Left colon (tissue), 2 donors: ENCODE results near the gene ATP2A1. TPM values are rescaled to one million over a fixed set of nuclear protein-coding genes. Genes with fewer than 3 reads are reported as not detected.

Source experiments
- ATAC-seq: fragments of 200-7000 bp; cut with Tn5 transposase; one replicate; pipeline ENCODE4 v1.9.1; 2020; ENCODE audit warnings: mild to moderate bottlenecking, moderate library complexity
- DNase-seq, 2 donors: peaks; one replicate each; pipeline ENCODE4 v3.0.0-alpha.2; 2020
- intact Hi-C, 2 donors: fragments of 100-400 bp; cut with DNase I in 1 of 2; cut with micrococcal nuclease in 1 of 2; formaldehyde crosslinking; loops; one replicate each; pipeline versions ENCODE4 v1.11.2 to v1.14.0; 2022; cut with DNase I, micrococcal nuclease
- microRNA-seq, 2 donors: library from miRNA; unstranded; fragments of <30 nt; microRNA quantifications; one replicate each; pipeline versions ENCODE4 v1.1.0 to v1.2.0, GENCODE V29; 2020
- total RNA-seq, 2 donors: library from RNA; stranded (reverse); fragmentation: NEBNext Ultra II Directional; extraction: Animal tissue kit (Norgen Biotek cat#: 25700); gene quantifications; one replicate each; pipeline ENCODE4 v1.2.1, GENCODE V29; 2021
- donor health status: DM: no; HTN: no; CAD: no.
- donor health status: DM: yes; HTN: yes; CAD: no.

The ATP2A1 gene
- total RNA-seq, 2 donors from 2014 or later = 0.47 to 1.3 TPM

DNA sequence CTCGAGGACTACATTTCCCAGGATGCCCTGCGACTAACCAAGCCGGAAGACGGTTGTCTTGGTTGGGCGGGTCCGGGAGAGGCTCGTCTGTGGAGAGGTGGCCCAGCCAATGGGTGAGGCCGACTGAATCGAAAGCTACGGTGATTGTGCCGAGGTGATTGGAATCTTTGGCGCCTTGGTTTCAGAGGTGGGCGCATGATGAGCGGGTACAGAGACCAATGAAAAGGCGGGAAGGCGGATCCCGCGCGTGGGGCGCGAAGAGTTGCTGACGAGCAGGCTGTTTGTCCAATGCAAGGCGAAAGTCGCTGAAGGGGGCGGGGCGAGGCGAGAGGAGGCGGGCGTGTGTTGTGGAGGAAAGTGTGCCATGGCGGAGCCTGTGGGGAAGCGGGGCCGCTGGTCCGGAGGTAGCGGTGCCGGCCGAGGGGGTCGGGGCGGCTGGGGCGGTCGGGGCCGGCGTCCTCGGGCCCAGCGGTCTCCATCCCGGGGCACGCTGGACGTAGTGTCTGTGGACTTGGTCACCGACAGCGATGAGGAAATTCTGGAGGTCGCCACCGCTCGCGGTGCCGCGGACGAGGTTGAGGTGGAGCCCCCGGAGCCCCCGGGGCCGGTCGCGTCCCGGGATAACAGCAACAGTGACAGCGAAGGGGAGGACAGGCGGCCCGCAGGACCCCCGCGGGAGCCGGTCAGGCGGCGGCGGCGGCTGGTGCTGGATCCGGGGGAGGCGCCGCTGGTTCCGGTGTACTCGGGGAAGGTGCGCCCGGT lies 72.5 kb downstream of the ATP2A1 start, which contains the start of gene NFATC2IP:
NFATC2IP (plus strand) TSS at position 290 of the 762 bp plus-strand sequence; CDS start at position 365, 75 bp downstream.
- intact Hi-C loops = no loop called here
- peak; percentile 100 for DNase-seq
- ATAC-seq = peak; percentile 90

DNA sequence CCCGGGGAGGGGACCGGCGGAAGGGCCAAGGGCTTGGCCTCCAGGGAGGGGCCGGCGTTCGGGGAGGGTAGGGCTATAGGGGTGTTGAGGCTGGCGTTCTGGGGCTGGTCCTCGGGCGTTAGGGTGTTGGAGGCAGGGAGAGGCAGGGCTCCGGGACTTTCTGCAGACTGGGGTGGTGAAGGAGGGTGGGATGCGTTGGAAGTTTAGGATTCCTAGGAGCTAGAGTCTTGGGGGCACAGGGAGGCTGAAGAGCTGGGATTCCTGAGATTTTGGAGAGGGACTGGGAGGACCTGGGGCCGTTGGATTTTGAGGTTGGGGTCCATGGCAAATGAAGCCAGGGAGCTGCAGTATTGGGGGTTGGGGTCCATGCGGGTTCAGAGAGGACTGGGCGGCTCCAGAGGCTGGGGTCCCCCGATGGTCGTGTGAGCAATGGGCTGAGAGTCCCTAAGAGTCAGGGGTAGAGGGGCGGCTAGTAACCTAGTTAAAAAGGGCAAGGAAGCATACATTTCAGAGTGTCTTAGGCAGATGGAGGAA lies 73.2 kb downstream of the ATP2A1 start:
- DNase-seq (peak; percentile 64 to 73), ATAC-seq (peak; percentile 71)
- intact Hi-C loops = no loop called here

Small RNAs within 50 kb of the gene (microRNA-seq; reads per million reads assigned to microRNA genes)
- 0 to 0.53 reads per million in 2 donors for gene MIR4721

Other genes with a start within 250 kb of the ATP2A1 start
- gene NPIPB8, start 240.4 kb upstream of the ATP2A1 start, total RNA-seq = 1 to 10 TPM; 1.6 to 5.7 TPM
- 100 to 1,000 TPM; 550 to 645 TPM for gene EIF3C, start 167.0 kb upstream of the ATP2A1 start, total RNA-seq
- gene NPIPB9, start 126.7 kb upstream of the ATP2A1 start, total RNA-seq = 1 to 10 TPM; 3.0 to 4.0 TPM
- 10 to 100 TPM; 86.6 to 98.5 TPM for gene ATXN2L, start 55.5 kb upstream of the ATP2A1 start, total RNA-seq
- 100 to 1,000 TPM; 221 to 301 TPM for gene TUFM, start 32.1 kb upstream of the ATP2A1 start, total RNA-seq
- gene SH2B1, start 14.6 kb upstream of the ATP2A1 start, total RNA-seq = 10 to 100 TPM; 84.3 to 90.0 TPM
- 10 to 100 TPM; 39.6 to 41.4 TPM for gene RABEP2, start 46.8 kb downstream of the ATP2A1 start, total RNA-seq
- 1 to 10 TPM in 1 of 2 donors, under 1 TPM in 1; 0.64 to 1.2 TPM for gene CD19, start 53.5 kb downstream of the ATP2A1 start, total RNA-seq
- gene NFATC2IP, start 72.4 kb downstream of the ATP2A1 start, total RNA-seq = 10 to 100 TPM; 42.9 to 52.0 TPM
- 10 to 100 TPM; 31.1 to 32.0 TPM for gene SPNS1, start 96.3 kb downstream of the ATP2A1 start, total RNA-seq
- 1 to 10 TPM; 6.9 to 7.2 TPM for gene LAT, start 106.6 kb downstream of the ATP2A1 start, total RNA-seq